HUES64 (cell line): ENCODE measurements around the gene TRPT1.

ENCODE experiments used
- H3K27ac ChIP-seq: 2 replicates; pipeline ENCODE4 v1.7.0; 2013; ENCODE audit warnings: low read depth, low read length, inconsistent platforms
- H3K27me3 ChIP-seq: 2 replicates; pipeline ENCODE4 v1.6.1; 2013; ENCODE audit warnings: mild to moderate bottlenecking, low read length; ENCODE audit not compliant: insufficient read depth
- H3K36me3 ChIP-seq: 2 replicates; pipeline ENCODE4 v1.6.1; 2013; ENCODE audit warnings: mild to moderate bottlenecking, low read length; ENCODE audit not compliant: insufficient read depth
- H3K4me1 ChIP-seq: 2 replicates; pipeline ENCODE4 v1.6.1; 2013; ENCODE audit warnings: mild to moderate bottlenecking, low read length, moderate library complexity; ENCODE audit not compliant: insufficient read depth
- H3K4me3 ChIP-seq: 2 replicates; pipeline ENCODE4 v1.5.1; 2013; ENCODE audit warnings: mild to moderate bottlenecking, low read length, moderate library complexity
- H3K9ac ChIP-seq: 2 replicates; pipeline ENCODE4 v1.6.1; 2013; ENCODE audit warnings: mild to moderate bottlenecking, low read depth, low read length
- H3K9me3 ChIP-seq: 2 replicates; pipeline ENCODE4 v1.6.1; 2013; ENCODE audit warnings: low read depth, low read length; ENCODE audit not compliant: insufficient read depth
- WGBS: fragments of 150-250, 120-280 bp; methylation state at CpG from one replicate; pipeline ENCODE4 v1.1.7; 2013; ENCODE audit warnings: missing lambda C conversion rate; 5-methylcytosine and 5-hydroxymethylcytosine counted together

Gene TRPT1

GRCh38 chr11:64255135-64256128, 29.4 kb upstream of the TRPT1 start:
- Histone ChIP-seq H3K4me1 (peaks cover 9% of the 10 kb centered on the region; the same call in 1 of the 2 replicates), H3K36me3 (peaks cover 55% of the 10 kb centered on the region), H3K9ac (no peak overlapping the region), H3K4me3 (no peak overlapping the region), H3K9me3 (no peaks in the 10 kb centered on the region), H3K27ac (no peak overlapping the region), H3K27me3 (no peaks in the 10 kb centered on the region)
- WGBS, result 95% methylated on average over 35 of the region's 35 CpGs

GRCh38 chr11:64254326-64254725, 28.3 kb upstream of the TRPT1 start:
- Histone ChIP-seq H3K9ac (no peak overlapping the region; the same call in 1 of the 2 replicates), H3K36me3 (peaks cover 44% of the 10 kb centered on the region), H3K4me1 (peaks cover 17% of the 10 kb centered on the region), H3K4me3 (no peak overlapping the region), H3K9me3 (no peaks in the 10 kb centered on the region), H3K27me3 (no peaks in the 10 kb centered on the region), H3K27ac (no peak overlapping the region)
- 94% methylated on average over 7 of the region's 7 CpGs for WGBS

GRCh38 chr11:64253481-64253880, 27.5 kb upstream of the TRPT1 start:
- Histone ChIP-seq H3K4me1 (peaks cover 25% of the 10 kb centered on the region), H3K4me3 (0 out of 2 replicates have a peak overlapping the region, but pooled peaks have one; percentile 89), H3K9me3 (no peaks in the 10 kb centered on the region), H3K9ac (no peak overlapping the region), H3K27ac (peak overlapping the region; percentile 66; the same call in 1 of the 2 replicates), H3K36me3 (peaks cover 35% of the 10 kb centered on the region), H3K27me3 (no peaks in the 10 kb centered on the region)
- 90% methylated on average over 5 of the region's 5 CpGs for WGBS

GRCh38 chr11:64253043-64253442, 27.1 kb upstream of the TRPT1 start:
- no peaks in the 10 kb centered on the region for H3K27me3 ChIP-seq
- H3K36me3 ChIP-seq, result peaks cover 31% of the 10 kb centered on the region
- 80% methylated on average over 8 of the region's 8 CpGs for WGBS
- H3K4me1 ChIP-seq, result peaks cover 30% of the 10 kb centered on the region
- H3K9ac ChIP-seq, result no peak overlapping the region
- no peaks in the 10 kb centered on the region for H3K9me3 ChIP-seq
- peak overlapping the region; percentile 89 for H3K4me3 ChIP-seq
- H3K27ac ChIP-seq, result peak overlapping the region; percentile 66; the same call in 1 of the 2 replicates

GRCh38 chr11:64252003-64252872, 26.3 kb upstream of the TRPT1 start:
- H3K36me3 ChIP-seq, result peaks cover 24% of the 10 kb centered on the region
- peaks cover 34% of the 10 kb centered on the region for H3K4me1 ChIP-seq
- WGBS, result 5% methylated on average over 19 of the region's 23 CpGs
- peak overlapping the region; percentile 66; the same call in 1 of the 2 replicates for H3K27ac ChIP-seq
- peak overlapping the region; percentile 67 for H3K9ac ChIP-seq
- no peaks in the 10 kb centered on the region for H3K27me3 ChIP-seq
- no peaks in the 10 kb centered on the region for H3K9me3 ChIP-seq
- peak overlapping the region; percentile 89 for H3K4me3 ChIP-seq

GRCh38 chr11:64251753-64252002, 25.7 kb upstream of the TRPT1 start:
- Histone ChIP-seq H3K27ac (peak overlapping the region; percentile 63; the same call in 1 of the 2 replicates), H3K27me3 (no peaks in the 10 kb centered on the region), H3K4me1 (peaks cover 34% of the 10 kb centered on the region), H3K9me3 (no peaks in the 10 kb centered on the region), H3K4me3 (peak overlapping the region; percentile 89), H3K36me3 (peaks cover 21% of the 10 kb centered on the region), H3K9ac (peak overlapping the region; percentile 67)
- WGBS, result under 1% methylated on average over 18 of the region's 18 CpGs

- H3K4me1 ChIP-seq, result peaks cover 34% of the 10 kb centered on the region
- H3K4me3 ChIP-seq, result peak within 1 kb of the TSS; percentile 89
- WGBS, result 1% methylated on average over 75 of the region's 75 CpGs
- H3K36me3 ChIP-seq, result peaks cover 16% of the 10 kb centered on the region
- peak within 1 kb of the TSS; percentile 96; the same call in 1 of the 2 replicates for H3K27ac ChIP-seq
- no peaks in the 10 kb centered on the region for H3K27me3 ChIP-seq
- peak within 1 kb of the TSS; percentile 79 for H3K9ac ChIP-seq
- H3K9me3 ChIP-seq, result no peaks in the 10 kb centered on the region
These were observed 25.2 kb upstream of the TRPT1 start, which contains the start of gene PLCB3 for GRCh38 chr11:64251016-64251752. Gene PLCB3 (plus strand): TSS chr11:64251530. CDS start chr11:64251650, 120 bp downstream.

GRCh38 chr11:64250415-64251015, 24.5 kb upstream of the TRPT1 start:
- Histone ChIP-seq H3K36me3 (peaks cover 9% of the 10 kb centered on the region), H3K4me1 (peaks cover 34% of the 10 kb centered on the region), H3K9ac (peak overlapping the region; percentile 79), H3K4me3 (peak overlapping the region; percentile 89), H3K9me3 (no peaks in the 10 kb centered on the region), H3K27ac (peak overlapping the region; percentile 96), H3K27me3 (no peaks in the 10 kb centered on the region)
- WGBS, result 5% methylated on average over 13 of the region's 13 CpGs

- peak overlapping the region; percentile 10; the same call in 1 of the 2 replicates for H3K4me3 ChIP-seq
- H3K27ac ChIP-seq, result peak overlapping the region; percentile 96
- H3K9ac ChIP-seq, result no peak overlapping the region; the same call in 1 of the 2 replicates
- H3K36me3 ChIP-seq, result peaks cover 7% of the 10 kb centered on the region
- peaks cover 34% of the 10 kb centered on the region for H3K4me1 ChIP-seq
- H3K27me3 ChIP-seq, result no peaks in the 10 kb centered on the region
- no peaks in the 10 kb centered on the region for H3K9me3 ChIP-seq
- 50% methylated on average over 7 of the region's 8 CpGs for WGBS
These were observed 23.8 kb upstream of the TRPT1 start for GRCh38 chr11:64249563-64250414.
